ENCODE data around the gene BCAS1. TPM values are rescaled to one million over a fixed set of nuclear protein-coding genes. Genes with fewer than 3 reads are reported as not detected.

Gene BCAS1
- total and polyA plus RNA-seq, 3 donors from 2014 or later, result 2.4 to 8.8 (median 3.3) TPM

- Histone ChIP-seq H3K9me3 (no peaks in the 10 kb centered on the region), H3K4me1 (no peaks in the 10 kb centered on the region), H3K36me3 (ENCODE audit: low read depth, missing control alignments) (no peaks in the 10 kb centered on the region), H3K4me3 (no peak overlapping the region), H3K27ac (no peak overlapping the region), H3K27me3 (no peaks in the 10 kb centered on the region)
- DNase-seq, result no peak
- 72 to 75% methylated on average over 7 of the region's 7 CpGs for WGBS, 2 donors
- intact Hi-C loops (cut with DNase I; ENCODE audit: low total_unique reads), result no loop called here
- TF ChIP-seq POLR2A (IDR thresholded peaks at IDR 0.05), result no peak
Measured at GRCh38 chr20:54107600-54108325, 37.4 kb upstream of the BCAS1 start.

GRCh38 chr20:54107181-54107580 lies 36.8 kb upstream of the BCAS1 start:
- no peaks in the 10 kb centered on the region for H3K27me3 ChIP-seq
- no peak overlapping the region for H3K27ac ChIP-seq
- no peak overlapping the region for H3K4me3 ChIP-seq
- intact Hi-C loops (cut with DNase I; ENCODE audit: low total_unique reads), result no loop called here
- 78 to 81% methylated on average over 2 of the region's 2 CpGs for WGBS, 2 donors
- no peaks in the 10 kb centered on the region for H3K36me3 ChIP-seq (ENCODE audit: low read depth, missing control alignments)
- H3K9me3 ChIP-seq, result no peaks in the 10 kb centered on the region
- TF ChIP-seq POLR2A (IDR thresholded peaks at IDR 0.05), result no peak
- no peak for TF ChIP-seq CTCF (IDR thresholded peaks at IDR 0.05)
- DNase-seq, result no peak
- H3K4me1 ChIP-seq, result no peaks in the 10 kb centered on the region

- 64 to 73% methylated on average over 4 of the region's 4 CpGs for WGBS, 2 donors
- no peak for TF ChIP-seq CTCF (IDR thresholded peaks at IDR 0.05)
- no peak for TF ChIP-seq POLR2A (IDR thresholded peaks at IDR 0.05)
- Histone ChIP-seq H3K36me3 (ENCODE audit: low read depth, missing control alignments) (no peaks in the 10 kb centered on the region), H3K27me3 (no peaks in the 10 kb centered on the region), H3K4me1 (no peaks in the 10 kb centered on the region), H3K4me3 (no peak overlapping the region), H3K27ac (no peak overlapping the region), H3K9me3 (no peaks in the 10 kb centered on the region)
- intact Hi-C loops (cut with DNase I; ENCODE audit: low total_unique reads), result no loop called here
- DNase-seq, result no peak
Measured at GRCh38 chr20:54106162-54106561, 35.8 kb upstream of the BCAS1 start.

- intact Hi-C loops (cut with DNase I; ENCODE audit: low total_unique reads), result no loop called here
- Histone ChIP-seq H3K27ac (no peak overlapping the region), H3K27me3 (no peaks in the 10 kb centered on the region), H3K4me1 (no peaks in the 10 kb centered on the region), H3K36me3 (ENCODE audit: low read depth, missing control alignments) (no peaks in the 10 kb centered on the region), H3K4me3 (no peak overlapping the region), H3K9me3 (no peaks in the 10 kb centered on the region)
- TF ChIP-seq CTCF (IDR thresholded peaks at IDR 0.05) (no peak), POLR2A (IDR thresholded peaks at IDR 0.05) (no peak)
- no peak for DNase-seq
- 66 to 73% methylated on average over 4 of the region's 4 CpGs for WGBS, 2 donors
Measured at GRCh38 chr20:54105653-54106052, 35.3 kb upstream of the BCAS1 start.

GRCh38 chr20:54104781-54105180 lies 34.4 kb upstream of the BCAS1 start:
- 89 to 94% methylated on average over 4 of the region's 4 CpGs for WGBS, 2 donors
- intact Hi-C loops (cut with DNase I; ENCODE audit: low total_unique reads), result no loop called here
- H3K4me3 ChIP-seq, result no peak overlapping the region
- no peaks in the 10 kb centered on the region for H3K27me3 ChIP-seq
- no peaks in the 10 kb centered on the region for H3K9me3 ChIP-seq
- no peak for TF ChIP-seq CTCF (IDR thresholded peaks at IDR 0.05)
- no peak for TF ChIP-seq POLR2A (IDR thresholded peaks at IDR 0.05)
- no peak overlapping the region for H3K27ac ChIP-seq
- H3K4me1 ChIP-seq, result no peaks in the 10 kb centered on the region
- DNase-seq, result no peak
- H3K36me3 ChIP-seq (ENCODE audit: low read depth, missing control alignments), result no peaks in the 10 kb centered on the region
